ENCODE results near the gene PALS1.

The PALS1 gene

DNA sequence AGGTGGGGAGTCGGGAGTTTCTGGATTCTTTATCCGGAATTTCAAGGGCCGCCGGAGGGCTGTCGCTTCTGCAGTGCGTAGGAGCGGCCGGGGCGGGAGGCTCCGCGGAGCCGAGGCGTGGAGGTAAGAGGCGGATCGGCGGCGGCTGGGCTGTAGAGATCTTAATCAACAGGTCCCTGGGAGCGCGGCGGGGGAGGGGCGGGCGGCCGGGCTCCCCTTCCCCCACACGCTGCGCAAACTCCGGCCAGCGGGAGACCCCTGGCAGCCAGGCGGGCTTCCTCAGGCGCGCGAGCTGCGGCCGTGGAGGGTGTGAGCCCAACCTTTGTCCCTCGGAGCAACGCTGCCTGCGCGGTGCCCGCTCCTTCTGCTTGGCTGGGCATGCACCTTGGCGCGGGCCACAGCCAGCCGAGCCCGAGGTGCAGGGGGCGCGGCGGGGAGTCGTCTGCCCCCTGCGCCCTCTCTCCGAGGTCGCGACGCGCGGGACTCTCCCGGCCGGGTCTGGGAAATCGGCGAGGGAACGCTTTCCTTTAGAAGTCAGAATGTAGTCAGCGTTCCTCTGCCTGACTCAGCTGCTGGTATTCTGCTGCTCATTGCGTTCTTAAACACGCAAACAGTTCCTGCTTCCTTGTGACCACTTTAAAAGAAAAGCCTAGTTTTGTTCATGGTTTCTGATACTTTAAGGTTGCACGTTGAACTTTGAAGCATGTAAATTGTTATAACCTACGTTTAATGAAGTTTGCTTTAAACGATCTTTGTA, at the start of gene PALS1:
TSS of gene PALS1 (plus strand) at position 25 of the 757 bp plus-strand sequence. CDS start 37,736 bp downstream, outside the sequence.
- DNase-seq (ENCODE audit: low read depth in 3 of 3), result peak in 1 of 3 donors; percentile 17

DNA sequence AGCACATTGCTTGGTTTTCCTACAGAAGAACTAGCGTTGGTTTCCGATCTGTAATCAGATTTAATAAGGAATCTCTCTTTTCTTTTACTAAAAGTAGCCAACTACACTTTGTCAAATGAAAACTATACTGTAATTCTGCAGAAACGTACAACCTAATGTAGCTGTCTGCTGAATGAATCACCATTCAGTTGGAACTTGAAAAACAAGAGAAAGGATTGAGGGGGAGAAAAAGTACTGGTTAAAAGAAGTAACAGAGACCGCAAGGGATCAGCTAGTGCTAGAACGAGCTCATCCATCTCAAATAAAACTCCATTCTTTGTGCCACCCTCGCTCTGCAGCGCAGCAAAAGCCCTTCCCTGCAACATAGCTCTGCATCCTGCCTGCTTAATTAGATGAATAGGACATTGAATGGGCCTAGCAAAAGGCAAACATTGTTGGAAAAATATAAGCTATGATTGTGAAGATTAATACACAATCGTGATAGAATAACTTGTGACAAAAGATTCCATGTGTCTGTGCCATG, 49.4 kb upstream of the PALS1 start:
- DNase-seq (ENCODE audit: low read depth in 3 of 3), result no peak

DNA sequence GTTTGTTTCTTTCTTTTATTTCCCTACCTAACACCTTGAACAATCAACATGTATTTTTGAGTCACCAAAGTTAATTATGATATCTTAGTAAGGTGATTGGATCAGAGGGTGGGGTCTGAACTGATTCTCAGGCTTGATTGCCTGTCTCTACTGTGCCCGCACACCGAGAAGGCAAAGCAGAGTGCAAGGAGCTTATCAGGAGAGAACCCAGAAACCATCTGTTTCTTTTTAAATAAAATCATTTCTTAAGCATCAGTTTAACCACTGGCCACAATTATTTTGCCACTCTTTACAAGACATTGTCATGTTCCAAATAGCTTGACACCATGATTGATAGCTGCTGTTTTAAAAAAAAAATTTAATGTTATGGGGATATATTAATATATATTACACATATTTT, 48.9 kb upstream of the PALS1 start:
- DNase-seq (ENCODE audit: low read depth in 3 of 3), result no peak

DNA sequence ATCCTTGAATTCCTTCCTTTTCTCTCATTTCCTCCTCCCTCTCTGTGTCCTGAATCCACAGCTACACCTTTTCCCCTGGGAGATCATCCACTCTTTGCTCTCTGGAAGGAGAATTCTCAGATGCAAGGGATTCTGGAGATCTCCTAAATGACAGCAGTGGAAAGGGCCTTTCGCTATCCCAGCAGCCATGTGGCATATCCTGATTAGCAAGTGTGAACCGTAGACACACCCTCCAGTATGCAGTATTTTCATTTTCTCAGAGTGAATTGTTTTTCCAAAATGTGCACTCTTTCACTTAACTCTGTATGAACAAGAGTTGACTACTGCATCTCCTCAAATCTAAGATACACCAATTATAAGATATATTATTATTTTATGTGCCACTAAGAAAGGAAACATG, 46.0 kb upstream of the PALS1 start:
- no peak for DNase-seq (ENCODE audit: low read depth in 3 of 3)

DNA sequence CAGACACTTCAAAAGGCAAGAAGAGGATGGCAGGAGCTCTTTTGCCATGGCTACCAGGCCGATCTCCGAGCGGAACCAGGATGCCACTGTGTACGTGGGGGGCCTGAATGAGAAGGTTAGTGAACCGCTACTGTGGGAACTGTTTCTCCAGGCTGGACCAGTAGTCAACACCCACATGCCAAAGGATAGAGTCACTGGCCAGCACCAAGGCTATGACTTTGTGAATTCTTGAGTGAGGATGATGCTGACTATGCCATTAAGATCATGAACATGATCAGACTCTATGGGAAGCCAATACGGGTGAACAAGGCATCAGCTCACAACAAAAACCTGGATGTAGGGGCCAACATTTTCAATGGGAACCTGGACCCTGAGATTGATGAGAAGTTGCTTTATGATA, 42.2 kb upstream of the PALS1 start:
- no peak for DNase-seq (ENCODE audit: low read depth in 3 of 3)

DNA sequence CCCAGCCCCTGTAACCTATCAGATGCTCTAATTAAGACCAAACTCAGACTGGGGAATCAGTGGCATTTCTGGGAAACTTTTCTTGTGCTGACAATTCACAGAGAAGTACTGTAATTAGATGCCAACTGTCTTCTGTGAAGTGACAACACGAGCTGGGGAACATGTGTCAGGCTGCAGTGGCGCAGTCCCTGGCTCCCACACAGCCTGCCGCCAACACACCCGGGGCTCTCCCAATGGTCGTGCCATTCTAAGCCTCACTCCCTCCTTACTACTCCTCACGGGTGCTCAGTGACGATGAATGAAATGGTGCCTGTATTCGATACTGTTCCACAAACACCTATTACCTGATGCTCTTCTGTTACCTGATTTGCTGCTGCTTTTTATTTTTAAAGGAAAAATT, 33.4 kb upstream of the PALS1 start:
- no peak for DNase-seq (ENCODE audit: low read depth in 3 of 3)

DNA sequence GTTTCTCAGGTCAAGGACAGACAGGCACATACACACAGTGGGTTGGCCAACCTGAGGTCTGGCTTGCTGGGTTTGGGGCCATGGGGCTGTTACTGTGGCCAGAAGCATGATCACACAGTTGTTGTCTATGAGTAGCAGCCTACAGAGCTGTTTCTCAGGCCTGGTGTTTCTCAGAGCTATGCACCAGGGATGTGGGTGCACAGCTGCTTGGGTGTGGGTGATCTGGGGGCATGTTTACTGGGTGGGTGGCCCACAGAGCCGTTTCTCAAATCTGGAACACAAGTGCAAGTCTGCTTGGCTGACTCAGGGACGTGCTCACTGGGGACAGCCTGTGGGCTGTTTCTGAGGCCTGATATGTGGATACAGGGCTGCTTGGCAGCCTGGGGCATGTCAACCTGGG, 23.1 kb upstream of the PALS1 start:
- DNase-seq (ENCODE audit: low read depth in 3 of 3), result no peak

DNA sequence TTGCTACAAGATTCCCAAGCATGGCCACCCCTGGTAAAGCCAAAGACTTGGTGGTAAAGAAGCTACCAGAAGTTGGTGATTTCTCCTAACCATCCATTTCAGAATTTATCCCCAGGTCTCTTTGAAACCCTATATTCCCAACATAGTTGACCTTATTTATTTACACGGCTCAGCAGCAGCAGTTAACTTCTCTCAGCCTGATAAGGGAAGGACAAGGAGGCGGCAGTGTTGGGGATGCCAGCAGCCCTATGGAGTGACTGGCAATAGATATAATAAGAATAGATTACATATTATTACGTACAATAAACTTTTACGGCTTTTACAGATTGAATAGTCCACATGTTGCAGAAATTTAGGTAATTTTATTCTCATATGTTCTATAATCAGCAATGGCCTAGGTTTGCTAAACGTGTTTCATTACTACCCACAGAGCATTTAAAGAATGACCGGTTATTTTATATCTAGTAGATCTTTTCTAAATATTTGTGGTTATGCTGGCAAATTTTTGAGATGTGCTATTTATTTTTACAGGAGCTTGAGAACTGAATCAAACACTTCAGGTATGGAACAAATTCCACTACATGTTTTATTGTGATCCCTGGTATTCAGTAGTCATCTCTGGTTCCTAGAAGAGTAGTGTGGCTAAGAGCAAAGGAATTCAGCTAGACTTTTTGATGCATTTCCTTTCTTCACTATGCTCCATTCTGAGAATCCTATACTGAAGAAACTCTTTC, 19.8 kb upstream of the PALS1 start:
- DNase-seq (ENCODE audit: low read depth in 3 of 3), result no peak

DNA sequence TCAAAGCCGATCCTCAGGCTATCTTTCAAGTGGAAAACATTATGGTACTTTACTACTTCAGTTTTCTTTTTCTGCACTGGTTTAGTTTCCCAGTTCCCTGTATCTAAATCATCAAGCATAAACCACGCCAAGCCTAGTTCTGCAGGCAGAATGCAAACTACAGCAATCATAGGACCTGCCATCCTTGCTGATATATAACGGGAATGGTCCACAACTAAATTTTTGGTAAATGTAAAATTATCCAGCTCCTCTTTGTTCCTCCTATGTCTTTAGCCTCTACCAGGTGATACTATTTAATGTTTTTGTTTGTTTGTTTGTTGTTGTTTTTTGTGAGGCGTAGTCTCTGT, 19.3 kb upstream of the PALS1 start:
- no peak for DNase-seq (ENCODE audit: low read depth in 3 of 3)

DNA sequence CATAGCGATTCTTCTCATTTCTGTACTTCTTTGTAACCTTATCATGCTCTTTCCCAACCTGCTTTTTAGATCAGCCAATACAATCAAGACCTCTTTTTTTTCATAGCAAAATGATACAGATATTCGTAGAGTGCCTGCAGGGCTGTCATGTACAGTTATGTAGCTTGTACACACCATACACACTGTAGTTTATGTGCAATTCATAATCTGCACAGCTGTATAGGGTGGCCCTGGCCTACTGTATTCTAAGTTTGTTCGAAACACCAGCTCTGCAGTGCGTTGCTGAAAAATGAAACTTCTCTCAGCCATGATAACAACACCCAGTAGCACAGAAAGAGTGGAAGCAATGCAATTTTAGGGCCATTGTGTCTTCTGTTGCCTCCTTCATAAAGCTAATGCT, 15.7 kb upstream of the PALS1 start:
- DNase-seq (ENCODE audit: low read depth in 3 of 3), result no peak

DNA sequence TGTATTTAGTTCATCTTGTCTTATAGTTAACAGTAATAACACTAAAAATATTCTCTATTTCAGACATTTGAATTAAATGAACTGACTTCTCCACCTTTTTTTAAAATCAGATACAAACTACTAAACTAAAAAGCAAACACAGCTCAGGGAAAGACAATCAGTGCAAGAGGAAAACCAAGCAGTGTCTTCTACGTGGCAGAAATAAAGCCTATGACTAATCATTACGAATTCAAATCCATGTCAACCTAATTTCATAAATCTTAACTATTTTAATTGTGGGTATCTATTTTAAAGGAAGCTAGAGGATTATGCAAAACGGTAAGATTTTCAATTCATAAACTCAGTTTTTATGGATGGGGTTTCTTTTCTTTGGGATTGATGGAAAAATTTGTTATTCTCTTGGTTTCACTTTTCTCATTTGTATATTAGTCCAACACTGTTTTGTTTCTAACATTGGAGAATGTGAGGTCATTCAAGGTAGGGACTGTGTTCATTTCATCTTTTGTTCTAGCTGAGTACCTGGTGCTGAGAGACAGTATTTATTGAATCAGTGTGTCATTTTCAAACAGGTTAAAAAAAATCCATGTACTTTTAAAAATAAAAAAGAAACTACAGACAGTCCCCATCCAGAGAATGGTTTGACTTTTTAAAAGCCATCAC, 12.8 kb upstream of the PALS1 start:
- no peak for DNase-seq (ENCODE audit: low read depth in 3 of 3)

DNA sequence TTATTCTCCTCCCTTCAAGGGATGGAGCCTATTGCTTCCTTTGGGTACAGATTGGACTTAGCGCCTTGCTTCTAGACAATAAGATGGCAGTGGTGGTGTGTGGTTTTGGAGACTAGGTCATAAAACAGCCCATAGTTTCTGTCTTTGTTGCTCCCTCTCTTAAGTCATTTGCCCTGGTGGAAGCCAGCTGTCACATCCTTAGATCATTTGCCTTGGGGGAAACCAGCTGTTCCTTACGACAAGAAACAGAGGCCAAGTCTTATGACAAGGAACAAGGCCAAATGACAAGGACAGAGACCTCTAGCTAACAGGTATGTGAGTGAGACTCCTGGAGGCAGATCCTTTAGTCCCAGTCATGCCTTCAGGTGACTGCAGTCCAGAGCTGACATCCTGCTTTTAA, 9.2 kb upstream of the PALS1 start:
- DNase-seq (ENCODE audit: low read depth in 3 of 3), result no peak

DNA sequence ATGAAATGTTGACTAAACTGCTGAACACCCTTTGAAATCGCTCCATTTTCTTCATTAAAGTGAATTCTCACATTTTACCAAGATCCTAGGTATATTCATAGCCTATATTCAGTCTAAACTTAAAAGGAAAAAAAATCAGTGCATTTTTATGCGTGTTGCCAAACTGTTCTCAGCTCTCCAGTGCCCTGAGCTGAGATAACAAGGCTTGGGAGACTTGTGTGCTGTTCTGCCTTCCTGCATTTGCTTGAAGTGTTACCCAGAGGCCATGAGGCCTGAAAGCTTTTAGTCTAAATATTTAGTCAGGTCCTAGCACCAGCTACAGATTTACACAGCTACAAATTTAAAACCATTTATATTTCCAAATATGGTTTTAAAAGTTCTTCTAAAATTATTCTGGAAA, 8.6 kb upstream of the PALS1 start:
- DNase-seq (ENCODE audit: low read depth in 3 of 3), result no peak

DNA sequence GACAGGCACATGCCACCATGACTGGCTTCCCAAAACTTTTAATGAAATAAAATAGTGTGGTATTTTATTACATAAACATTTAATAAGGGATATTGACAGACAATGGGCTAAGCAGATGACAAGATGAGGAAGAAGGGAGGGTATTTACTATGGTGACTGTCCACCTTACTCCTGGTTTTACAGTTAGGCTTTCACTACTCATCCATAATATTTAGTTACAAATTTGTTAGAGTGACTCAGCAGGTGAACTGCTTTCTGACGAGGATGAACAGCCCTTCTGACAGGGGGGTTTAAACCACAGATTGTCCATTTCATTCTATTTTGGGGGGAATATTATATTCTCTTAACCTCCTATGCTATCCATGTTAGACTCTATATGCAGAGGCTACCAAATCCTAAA, 3.6 kb upstream of the PALS1 start:
- no peak for DNase-seq (ENCODE audit: low read depth in 3 of 3)

DNA sequence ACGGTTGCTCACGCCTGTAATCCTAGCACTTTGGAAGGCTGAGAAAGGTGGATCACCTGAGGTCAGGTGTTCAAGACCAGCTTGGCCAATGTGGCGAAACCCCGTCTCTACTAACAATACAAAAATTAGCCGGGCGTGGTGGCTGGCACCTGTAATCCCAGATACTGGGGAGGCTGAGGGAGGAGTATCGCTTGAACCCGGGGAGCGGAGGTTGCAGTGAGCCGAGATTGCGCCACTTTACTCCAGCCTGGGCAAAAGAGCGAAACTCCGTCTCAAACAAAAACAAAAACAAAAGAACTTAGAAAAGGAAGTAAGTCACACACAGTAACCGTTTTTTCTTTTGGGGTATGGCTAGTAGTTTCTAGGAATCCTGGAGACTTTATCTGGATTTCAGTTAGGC, 1.7 kb upstream of the PALS1 start:
- DNase-seq (ENCODE audit: low read depth in 3 of 3), result no peak

DNA sequence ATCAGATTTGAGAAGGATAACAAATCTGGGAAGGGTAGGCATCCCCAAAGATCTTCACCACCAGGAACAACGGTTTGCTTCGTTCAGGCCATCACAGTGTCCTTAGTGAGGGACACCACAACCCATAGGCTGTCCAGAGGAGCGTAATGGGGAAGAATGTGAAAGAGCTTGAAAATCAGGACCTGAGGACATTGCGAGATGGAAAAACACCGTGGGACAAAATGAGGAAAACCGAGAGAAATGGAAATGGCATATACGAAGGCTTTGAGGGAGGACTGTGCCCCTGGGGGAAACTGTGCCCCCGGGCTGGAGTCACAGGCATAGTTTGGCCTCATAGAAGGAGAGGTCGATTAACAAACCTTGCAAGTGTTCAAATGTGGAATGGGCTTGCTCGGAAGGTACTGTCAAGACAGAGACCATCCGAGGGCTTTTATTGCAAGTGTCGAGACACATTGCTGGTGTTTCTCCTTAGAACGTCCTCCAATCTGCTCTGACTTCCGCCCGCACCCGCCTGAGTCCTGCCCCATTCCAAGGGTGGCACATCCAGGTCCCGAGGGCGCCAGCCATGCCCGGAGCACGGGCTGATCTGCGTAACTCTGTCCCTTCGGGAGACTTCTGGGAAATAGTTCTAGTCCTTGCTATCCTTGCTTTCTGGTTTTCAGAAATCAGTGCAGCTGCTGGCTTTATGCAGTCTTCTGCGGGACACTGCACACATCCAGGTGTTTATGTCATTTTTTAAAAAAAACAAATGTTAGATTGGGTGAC, 885 bp upstream of the PALS1 start:
- DNase-seq (ENCODE audit: low read depth in 3 of 3), result peak; percentile 7 to 12 (median 7)

DNA sequence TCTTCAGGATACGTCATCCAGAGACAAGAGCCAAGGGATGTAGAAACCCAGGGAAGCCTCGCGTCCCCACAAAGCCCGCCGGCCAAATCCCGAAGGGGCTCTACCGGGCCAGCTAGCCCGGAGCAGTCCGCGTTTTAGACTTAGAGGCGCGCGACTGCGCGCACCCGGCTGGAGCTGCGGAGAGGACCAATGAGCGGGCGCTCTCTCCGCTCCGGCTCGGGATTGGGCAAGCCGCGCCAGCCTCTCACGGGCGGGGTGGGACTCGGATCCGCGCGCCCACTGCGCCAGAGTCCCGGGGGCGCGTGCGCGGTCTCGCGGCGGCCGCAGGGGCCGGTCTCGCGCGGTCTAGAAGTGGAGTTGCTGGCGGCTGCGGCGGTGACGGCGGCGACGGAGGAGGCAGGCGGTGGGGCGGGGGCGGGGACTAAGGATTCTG, 241 bp upstream of the PALS1 start:
- DNase-seq (ENCODE audit: low read depth in 3 of 3), result peak; percentile 83 to 90 (median 89)

DNA sequence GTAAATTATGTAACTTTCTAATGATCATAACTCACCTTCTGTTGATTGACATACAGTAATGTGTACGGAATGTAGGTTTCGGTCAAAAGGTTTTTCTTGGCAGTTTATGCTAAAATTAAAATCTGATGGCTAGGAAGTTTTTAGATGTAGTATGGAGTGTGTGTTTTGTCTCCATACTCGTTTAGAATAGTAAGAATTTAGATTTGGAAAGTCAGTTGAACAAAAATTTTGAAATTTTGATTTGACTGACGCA, 859 bp downstream of the PALS1 start:
- DNase-seq (ENCODE audit: low read depth in 3 of 3), result no peak

DNA sequence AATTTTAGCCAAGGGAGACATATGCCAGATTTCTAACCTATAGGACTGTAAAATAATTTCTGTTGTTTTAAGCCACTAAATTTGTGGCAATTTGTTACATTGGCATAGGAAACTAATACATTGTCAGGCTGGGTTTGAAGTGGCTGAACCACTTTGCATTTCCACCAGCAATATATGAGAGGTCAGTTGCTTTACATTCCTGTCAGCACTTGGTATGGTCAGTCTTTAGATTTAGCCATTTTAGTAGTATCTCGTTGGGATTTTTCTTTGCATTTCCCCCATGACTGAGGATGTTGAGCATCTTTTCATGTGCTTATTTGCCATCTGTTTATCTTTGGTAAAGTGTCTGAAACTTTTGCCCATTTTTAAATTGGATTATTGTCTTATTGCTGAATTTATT, 3.9 kb downstream of the PALS1 start:
- no peak for DNase-seq (ENCODE audit: low read depth in 3 of 3)

DNA sequence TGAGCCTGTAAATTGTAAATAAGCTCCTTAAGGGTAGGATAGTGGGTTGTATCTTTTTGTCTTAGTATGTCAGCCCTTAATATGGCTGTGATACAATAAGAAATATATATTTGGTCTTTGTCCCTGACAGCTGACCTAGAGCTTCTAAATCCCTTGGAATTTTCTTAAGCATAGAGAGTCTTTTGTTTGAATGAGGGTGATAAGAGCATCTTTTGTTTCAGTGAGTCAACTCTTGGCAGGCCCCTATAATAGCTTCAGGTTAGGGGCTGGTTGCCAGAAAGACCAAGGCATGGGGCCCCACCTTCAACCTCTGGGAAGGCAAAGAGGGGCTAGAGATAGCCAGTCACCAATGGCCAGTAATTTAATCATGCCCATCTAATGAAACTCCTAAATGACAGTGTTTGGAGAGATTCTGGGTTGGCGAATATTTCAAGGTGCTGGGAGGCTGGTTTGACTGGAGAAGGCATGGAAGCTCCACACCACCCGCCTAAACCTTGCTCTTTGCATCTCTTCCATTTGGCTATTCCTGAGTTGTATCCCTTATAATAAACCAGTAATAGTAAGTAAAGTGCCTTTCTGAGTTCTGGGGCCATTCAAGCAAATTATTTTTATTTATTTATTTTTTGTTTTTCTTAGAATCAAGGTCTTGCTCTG, 10.5 kb downstream of the PALS1 start:
- DNase-seq (ENCODE audit: low read depth in 3 of 3), result no peak

DNA sequence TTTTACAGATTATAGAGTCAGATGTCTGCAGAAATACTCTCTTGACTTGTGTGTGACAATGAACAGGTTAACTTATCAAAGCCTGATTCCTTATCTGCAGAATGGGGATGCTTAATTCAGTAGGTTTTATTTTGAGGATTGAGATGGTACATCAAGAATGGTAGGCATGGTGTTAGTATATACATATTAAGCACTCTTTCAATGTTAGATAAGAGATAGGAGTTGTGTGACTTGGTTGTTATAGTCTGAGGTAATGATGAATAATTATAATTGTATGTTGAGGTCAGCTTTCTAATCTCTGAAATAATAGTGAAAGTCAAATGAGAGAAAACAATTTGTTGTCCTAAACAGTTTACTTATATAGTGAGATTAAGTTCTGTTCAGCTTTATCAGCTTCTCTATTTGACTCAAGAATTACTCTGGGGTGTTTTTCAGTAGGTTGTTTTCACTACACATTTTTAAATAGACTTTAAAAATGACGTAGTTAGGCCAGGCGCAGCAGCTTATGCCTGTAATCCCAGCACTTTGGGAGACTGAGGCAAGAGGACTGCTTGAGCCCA, 11.9 kb downstream of the PALS1 start:
- DNase-seq (ENCODE audit: low read depth in 3 of 3), result no peak

All from stimulated activated CD4-positive, alpha-beta T cell treated with anti-CD3 and anti-CD28 coated beads, TNF-alpha, amount 100 ng/mL, for 48 hours (primary cell).